ENCODE results near the gene HSDL1. TPM values are rescaled to one million over a fixed set of nuclear protein-coding genes. Genes with fewer than 3 reads are reported as not detected.
"Not testable (repeated sequence)": the region's sequence is repeated elsewhere in the genome, so short reads cannot be mapped to it uniquely, and the experiment has no call there.

Gene HSDL1
- total RNA-seq, 2 donors from 2014 or later = 11.2 to 11.8 TPM

DNA sequence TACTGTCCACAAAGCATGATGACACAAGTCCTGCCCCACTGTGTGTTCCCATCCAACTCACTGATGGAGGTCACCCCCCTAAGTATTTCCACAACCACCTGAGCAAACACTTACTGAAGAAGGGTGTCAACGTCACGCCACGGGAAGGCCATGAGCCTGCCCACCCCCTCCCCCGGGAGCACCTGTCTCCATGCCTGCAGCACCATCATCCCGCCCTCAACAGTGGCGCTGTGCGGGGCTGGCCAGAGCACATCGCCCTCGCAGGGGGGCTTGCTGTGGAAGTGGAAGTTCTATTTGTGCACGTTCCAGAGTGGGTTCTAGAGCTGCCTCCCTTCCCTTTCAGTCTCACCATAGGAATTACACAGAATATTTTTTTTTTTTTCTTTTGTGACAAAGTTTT is 24.0 kb downstream of the HSDL1 start:
- ATAC-seq (no peak), DNase-seq (ENCODE audit: low spot score in 2 of 2) (no peak)
- Mint-ChIP-seq H3K27ac (no peak overlapping the region), H3K36me3 (peaks cover 0 to 2% of the 10 kb centered on the region in 2 donors), H3K9me3 (no peaks in the 10 kb centered on the region)

DNA sequence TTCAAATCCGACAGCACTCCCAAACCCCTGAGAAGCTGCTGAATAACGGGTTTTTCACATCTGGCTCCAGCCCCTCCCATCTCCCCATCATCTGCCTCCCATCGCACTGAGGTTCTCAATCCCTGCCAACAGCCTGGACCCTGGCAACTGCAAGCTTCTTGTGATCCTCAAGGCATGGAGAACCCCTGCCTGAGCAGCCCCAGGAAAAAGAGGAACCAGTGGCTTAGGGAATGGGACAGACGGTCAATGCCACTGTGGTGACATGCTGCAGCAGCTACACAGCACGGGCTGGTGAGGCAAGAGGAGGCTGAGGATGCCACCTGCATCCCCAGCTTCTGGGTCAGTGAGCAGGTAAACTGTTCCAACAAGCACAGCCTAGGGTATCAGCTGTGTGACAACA is 25.0 kb downstream of the HSDL1 start:
- Mint-ChIP-seq H3K27ac (no peak overlapping the region), H3K9me3 (no peaks in the 10 kb centered on the region)
- ATAC-seq = no peak

DNA sequence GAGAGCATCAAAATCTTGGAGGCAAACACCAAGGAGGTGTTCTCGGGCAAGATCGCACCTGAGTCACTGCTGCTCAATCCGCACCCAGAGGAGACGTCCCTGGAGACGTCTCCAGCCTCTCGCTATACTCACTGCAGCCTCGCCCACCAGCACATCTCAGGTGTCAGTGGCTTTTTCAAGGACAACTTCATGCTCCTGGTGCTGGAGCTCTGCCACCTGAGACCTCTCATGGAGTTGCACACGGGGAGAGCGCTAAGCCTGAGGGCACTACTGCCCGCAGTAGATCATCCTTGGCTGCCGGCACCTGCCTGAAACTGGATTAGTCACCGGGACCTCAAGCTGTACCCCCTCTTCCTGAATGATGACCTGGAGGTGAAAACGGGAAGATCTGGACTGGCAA is 25.6 kb downstream of the HSDL1 start:
- DNase-seq (ENCODE audit: low spot score in 2 of 2) = no peak
- H3K27ac Mint-ChIP-seq = no peak overlapping the region
- H3K36me3 Mint-ChIP-seq = peaks cover 0 to 4% of the 10 kb centered on the region in 2 donors
- no peaks in the 10 kb centered on the region for H3K9me3 Mint-ChIP-seq
- ATAC-seq = no peak

More for the DNA sequence above, 25.0 kb downstream of the HSDL1 start:
- no peak for DNase-seq (ENCODE audit: low spot score in 2 of 2)
- H3K36me3 Mint-ChIP-seq = peaks cover 0 to 4% of the 10 kb centered on the region in 2 donors

DNA sequence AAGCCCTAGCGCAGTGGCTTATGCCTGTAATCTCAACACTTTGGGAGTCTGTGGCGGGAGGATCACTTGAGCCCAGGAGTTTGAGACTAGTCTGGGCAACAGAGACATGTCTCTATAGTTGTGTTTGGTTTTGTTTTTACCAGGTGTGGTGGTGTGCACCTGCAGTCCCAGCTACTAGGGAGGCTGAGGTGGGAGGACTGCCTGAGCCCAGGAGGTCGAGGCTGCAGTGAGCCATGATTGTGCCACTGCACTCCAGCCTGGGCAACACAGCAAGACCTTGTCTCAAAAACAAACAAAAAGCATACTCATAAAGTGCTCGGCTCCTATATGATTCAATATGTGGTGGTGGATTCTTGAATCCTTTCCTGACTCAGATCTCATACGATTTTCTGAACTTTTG is 26.7 kb downstream of the HSDL1 start:
- not testable (repeated sequence) for H3K27ac Mint-ChIP-seq; H3K36me3 Mint-ChIP-seq; ATAC-seq; DNase-seq (ENCODE audit: low spot score in 2 of 2); H3K9me3 Mint-ChIP-seq

DNA sequence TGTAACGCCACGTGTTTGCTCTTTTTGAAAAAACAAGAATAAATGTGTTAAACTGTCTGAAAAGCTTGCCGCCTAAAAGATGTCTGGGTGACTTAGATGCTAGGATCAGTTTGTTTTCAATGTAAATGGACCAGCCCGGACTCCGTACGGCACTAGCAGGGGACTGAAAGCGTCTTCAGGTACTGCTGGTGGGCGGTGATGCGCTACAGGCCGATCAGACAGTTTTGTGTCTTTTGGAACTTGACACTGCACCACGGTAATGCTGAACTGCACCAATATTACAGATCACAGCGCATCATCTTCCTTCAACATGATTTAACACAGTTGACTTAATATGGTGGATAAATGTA is 27.5 kb downstream of the HSDL1 start:
- Mint-ChIP-seq H3K36me3 (peaks cover 0 to 4% of the 10 kb centered on the region in 2 donors), H3K27ac (peak overlapping the region; percentile 92 to 96), H3K9me3 (no peaks in the 10 kb centered on the region)
- ATAC-seq (no peak), DNase-seq (ENCODE audit: low spot score in 2 of 2) (peak in 1 of 2 donors; percentile 53)

DNA sequence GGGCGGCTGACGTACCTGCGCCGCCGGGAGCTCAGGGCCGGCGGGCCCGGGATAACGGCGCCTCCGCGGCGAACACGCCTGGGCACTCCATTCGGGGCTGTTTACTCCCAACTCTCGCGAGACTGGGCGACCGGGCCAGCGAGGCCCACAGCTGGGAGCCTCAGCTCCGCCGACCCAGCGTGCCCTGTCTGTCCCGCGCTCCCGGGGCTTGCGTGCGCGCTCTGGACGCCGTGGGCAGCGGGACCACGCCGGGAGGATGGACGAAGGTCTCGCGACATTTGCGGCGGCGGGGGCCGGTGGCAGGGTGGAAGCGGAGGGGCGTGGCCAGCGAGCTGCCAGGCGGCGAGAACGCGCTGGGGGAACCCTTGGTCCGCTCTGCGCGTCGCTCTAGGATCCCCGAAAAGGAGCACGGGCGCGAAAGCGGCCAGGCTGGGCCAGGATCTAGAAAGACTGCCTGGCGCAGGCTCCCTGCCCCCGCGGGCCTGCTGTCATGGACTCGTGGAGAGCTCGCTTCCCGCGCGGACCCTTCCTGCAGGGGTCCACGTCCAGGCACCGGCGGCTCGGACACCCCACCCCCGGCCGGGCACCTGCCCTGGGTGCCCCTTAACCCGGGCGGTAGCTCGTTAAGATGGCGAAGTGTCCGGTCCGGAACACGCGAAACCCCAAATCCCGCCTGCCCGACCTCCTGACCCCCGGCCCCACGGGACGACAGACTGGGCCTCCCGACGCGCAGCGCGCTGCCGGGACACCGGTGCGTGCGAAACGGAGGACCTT is 28.1 kb downstream of the HSDL1 start, which contains the start of gene MBTPS1:
MBTPS1 (minus strand) TSS at position 223 of the 774 bp plus-strand sequence. CDS start 15,159 bp downstream, outside the sequence.
- H3K36me3 Mint-ChIP-seq = peaks cover 0 to 4% of the 10 kb centered on the region in 2 donors
- DNase-seq (ENCODE audit: low spot score in 2 of 2) = peak; percentile 99
- peak within 1 kb of the TSS; percentile 92 to 99 for H3K27ac Mint-ChIP-seq
- no peaks in the 10 kb centered on the region for H3K9me3 Mint-ChIP-seq
- ATAC-seq = peak; percentile 91 to 94

DNA sequence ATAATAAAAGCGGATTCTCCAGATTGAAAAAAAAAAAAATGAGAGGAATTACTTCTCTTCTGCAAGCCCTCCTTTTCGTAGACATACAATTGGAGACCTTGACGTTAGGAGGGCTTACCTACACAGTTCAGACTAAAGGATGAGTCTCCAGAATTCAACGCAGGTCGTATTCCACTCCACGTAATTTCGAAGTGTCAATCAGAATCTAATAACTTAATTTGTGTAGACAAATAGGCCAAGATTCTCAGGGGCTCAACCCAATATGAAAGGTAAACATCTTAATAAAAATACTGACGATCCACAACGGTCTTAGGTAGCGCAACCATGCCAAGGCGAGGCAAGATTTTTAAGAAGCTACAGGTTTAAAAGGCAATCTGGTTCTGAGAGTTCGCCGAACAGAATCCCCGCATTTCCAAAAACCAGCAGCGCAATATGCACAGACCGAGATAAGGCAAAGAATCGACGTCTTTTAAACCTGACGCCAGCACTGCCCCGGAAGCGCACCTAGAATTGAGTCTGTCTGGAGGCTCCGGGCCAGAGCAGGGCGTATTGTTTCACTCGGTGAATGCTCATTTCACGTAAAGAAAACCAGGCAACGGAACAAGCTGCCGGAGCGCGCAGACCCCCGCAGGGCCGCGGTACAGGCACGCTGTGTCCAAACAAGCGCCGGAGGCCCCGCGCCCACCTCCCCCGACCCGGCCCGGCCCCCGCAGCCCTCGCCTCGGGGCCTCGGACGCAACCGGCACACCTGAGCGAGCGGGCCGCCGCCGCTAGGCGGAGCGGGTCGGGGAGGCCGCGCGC is 28.9 kb downstream of the HSDL1 start:
- DNase-seq (ENCODE audit: low spot score in 2 of 2) (peak in 1 of 2 donors; percentile 52), ATAC-seq (peak; percentile 55)
- H3K36me3 Mint-ChIP-seq = peaks cover 0 to 4% of the 10 kb centered on the region in 2 donors
- no peaks in the 10 kb centered on the region for H3K9me3 Mint-ChIP-seq
- H3K27ac Mint-ChIP-seq = peak overlapping the region; percentile 92 to 99

DNA sequence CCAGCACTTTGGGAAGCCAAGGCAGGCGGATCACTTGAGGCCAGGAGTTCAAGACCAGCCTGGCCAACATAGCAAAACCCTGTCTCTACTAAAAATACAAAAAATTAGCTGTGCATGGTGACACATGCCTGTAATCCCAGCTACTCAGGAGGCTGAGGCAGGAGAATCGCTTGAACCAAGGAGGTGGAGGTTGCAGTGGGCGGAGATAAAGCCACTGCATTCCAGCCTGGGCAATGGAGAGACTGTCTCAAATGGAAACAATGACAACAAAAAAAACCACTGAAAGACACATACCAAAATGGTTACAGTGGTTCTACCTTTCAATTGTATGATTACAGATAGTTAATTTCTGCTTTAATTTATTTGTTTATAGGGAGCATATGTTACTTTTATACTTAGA is 33.0 kb downstream of the HSDL1 start:
- peak overlapping the region; percentile 32 to 36 for H3K27ac Mint-ChIP-seq
- not testable (repeated sequence) for DNase-seq (ENCODE audit: low spot score in 2 of 2); ATAC-seq; H3K9me3 Mint-ChIP-seq; H3K36me3 Mint-ChIP-seq

DNA sequence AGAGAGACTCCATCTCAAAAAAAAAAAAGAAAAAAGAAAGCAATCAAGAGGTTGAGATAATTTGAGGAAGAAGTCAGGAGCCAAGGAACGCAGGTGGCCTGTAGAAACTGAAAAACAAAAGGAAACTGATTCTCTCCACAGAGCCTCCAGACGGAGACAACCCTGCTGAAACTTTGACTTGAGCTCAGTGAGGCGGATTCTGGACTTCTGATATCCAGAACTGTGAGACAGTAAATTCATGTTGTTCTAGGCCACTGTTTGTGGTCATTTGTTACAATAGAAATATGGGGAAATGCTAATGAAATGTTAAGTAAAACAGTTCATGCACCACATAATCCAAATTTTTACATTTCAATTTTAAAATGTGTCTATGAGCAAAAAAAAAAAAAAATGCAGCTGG is 33.5 kb downstream of the HSDL1 start:
- peaks cover 0 to 4% of the 10 kb centered on the region in 2 donors for H3K36me3 Mint-ChIP-seq
- ATAC-seq (no peak), DNase-seq (ENCODE audit: low spot score in 2 of 2) (no peak)
- H3K27ac Mint-ChIP-seq = peak overlapping the region in 1 of 2 donors; percentile 32
- H3K9me3 Mint-ChIP-seq = no peaks in the 10 kb centered on the region

DNA sequence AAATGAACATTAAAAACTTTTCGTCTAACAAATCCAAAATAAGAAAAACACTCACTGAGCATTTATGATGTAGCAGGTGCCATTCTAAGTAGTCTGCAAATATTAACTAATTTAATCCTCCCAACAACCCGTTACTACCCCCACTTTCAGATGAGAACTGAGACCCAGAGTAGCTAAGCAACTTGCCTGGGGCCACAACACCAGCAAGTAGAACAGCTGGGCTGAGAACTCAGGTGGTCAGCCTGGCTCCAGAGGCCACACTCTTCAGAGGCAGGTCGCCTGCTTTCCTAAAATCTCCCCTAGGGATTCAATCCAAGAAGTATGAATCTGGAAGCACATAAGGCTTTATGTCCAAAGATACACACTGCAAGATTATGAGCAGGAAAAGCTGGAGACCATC is 34.5 kb downstream of the HSDL1 start:
- peak overlapping the region in 1 of 2 donors; percentile 32 for H3K27ac Mint-ChIP-seq
- no peaks in the 10 kb centered on the region for H3K36me3 Mint-ChIP-seq
- DNase-seq (ENCODE audit: low spot score in 2 of 2) (no peak), ATAC-seq (no peak)
- no peaks in the 10 kb centered on the region for H3K9me3 Mint-ChIP-seq

DNA sequence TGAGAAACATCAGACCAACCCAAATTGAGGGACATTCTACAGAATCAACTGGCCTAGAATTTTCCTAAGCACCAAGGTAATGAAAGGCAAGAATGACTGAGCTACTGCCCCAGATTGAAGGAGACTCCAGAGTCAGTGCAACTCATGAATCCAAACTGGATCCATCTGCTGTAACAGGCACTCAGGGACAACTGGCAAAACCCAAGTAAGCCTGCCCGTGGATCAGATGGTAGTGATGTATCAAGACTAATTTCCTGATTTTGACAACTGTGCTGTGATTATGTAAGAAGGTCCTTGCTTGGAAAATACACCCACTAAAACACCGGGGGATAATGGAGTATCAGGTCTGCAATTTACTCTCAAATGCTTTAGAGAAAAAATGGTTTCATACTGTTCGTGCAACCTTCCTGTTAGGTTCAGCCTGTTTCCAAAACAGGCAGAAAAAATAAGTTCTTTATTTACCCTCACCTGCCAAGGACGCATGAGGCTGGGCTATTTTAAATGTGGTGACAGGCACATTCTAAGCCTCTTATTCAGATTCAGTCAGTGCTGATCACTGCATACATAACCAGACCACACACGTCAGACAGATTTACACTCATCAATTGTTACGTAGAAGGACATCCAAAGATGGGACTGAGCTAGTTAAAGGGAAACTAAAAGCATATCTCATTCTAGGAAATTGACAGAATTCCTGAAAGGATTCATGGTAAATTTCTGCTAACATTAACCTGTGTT is 35.2 kb downstream of the HSDL1 start:
- DNase-seq (ENCODE audit: low spot score in 2 of 2) = no peak
- ATAC-seq = no peak
- no peaks in the 10 kb centered on the region for H3K36me3 Mint-ChIP-seq
- H3K27ac Mint-ChIP-seq = no peak overlapping the region
- no peaks in the 10 kb centered on the region for H3K9me3 Mint-ChIP-seq

DNA sequence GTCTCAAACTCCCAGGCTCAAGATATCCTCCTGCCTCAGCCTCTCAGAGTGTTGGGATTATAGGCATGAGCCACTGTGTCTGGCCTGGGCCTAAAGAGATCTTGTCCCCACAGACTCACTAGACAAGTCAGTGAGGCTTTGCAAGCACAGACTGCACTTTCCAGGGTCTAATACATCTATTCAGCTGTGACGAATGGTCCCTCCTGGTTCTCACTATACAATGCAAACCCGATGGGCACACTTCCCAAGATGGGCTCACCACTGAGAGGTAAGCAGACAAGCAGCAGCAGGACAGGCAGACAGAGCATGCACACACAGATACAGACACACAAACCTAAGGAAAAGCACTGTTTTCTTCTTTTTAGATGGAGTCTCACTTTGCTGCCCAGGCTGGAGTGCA is 37.1 kb downstream of the HSDL1 start:
- H3K27ac Mint-ChIP-seq = peak overlapping the region in 1 of 2 donors; percentile 29
- no peaks in the 10 kb centered on the region for H3K9me3 Mint-ChIP-seq
- no peak for ATAC-seq
- DNase-seq (ENCODE audit: low spot score in 2 of 2) = no peak
- no peaks in the 10 kb centered on the region for H3K36me3 Mint-ChIP-seq

DNA sequence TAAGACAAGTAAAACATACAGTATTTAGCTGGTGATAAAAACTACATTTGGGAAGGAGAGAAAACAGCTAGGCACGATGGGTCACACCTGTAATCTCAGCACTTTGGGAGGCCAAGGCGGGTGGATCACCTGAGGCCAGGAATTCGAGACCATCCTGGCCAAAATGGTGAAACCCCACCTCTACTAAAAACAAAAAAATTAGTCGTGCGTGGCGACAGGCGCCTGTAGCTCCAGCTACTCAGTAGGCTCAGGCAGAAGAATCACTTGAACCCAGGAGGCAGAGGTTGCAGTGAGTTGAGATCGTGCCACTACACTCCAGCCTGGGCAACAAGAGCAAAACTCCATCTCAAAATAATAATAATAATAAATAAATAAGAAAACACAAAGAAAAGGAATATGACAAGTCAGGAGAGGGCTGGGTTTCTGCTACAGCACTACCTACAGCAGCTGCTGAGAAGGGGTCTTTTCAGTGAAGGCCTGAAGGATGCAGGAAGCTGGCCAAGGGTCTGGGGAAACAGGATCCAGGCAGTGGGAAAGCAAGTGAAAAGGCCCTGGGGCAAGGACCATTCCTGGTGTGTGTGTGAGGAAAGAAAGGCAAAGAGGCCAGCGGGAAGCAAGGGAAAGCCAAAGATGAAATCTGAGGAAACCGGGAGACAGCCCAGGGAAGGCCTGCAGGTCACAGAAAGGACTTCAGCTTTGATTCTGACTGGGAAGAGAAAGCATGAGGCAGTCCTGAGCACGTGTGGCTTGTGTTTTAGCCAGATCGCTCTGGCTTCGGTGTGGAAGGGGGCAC is 38.8 kb downstream of the HSDL1 start:
- ATAC-seq = no peak
- H3K9me3 Mint-ChIP-seq = no peaks in the 10 kb centered on the region
- peak overlapping the region; percentile 16 to 63 for H3K27ac Mint-ChIP-seq
- no peaks in the 10 kb centered on the region for H3K36me3 Mint-ChIP-seq
- no peak for DNase-seq (ENCODE audit: low spot score in 2 of 2)

DNA sequence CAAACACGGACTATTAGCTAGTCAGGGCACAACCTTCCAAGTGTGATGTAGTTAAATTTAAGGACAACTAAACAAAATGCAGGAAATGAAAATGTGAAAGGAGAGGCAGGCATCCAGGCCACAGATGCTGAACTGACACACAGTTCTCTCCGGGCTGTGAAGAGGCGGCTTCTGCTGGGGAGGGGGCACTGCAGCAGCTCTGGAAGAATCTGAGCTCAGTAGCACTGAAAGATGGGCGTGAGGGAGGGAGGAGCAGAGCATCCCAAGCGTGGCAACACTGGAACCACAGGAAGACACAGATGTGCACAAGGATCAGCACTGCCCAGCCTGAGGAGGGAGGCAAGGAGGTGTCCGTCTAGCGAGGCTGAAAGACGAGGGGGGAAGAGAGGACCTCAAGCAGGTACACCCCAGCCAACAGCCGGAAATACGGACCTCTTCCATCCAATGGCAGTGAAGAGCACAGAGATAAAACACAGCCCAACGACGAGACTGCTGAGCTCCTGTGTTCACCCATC is 39.6 kb downstream of the HSDL1 start:
- ATAC-seq (no peak), DNase-seq (ENCODE audit: low spot score in 2 of 2) (no peak)
- H3K9me3 Mint-ChIP-seq = no peaks in the 10 kb centered on the region
- H3K27ac Mint-ChIP-seq = peak overlapping the region in 1 of 2 donors; percentile 63
- no peaks in the 10 kb centered on the region for H3K36me3 Mint-ChIP-seq

DNA sequence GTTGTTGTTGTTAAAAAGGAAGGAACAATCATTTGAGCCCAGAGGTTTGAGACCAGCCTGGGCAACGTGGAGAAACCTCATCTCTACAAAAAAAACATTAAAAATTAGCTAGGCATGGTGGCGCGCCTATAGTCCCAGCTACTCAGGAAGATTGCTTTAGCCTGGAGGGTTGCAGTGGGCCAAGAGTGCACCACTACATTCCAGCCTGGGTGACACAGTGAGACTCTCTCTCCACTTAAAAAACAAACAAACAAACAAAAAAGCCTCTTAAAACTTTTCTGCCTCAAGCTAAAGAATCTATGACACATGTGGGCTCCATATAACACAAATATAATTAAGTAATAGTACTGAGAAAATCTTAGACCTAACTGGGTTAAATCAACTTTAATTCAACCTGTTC is 40.7 kb downstream of the HSDL1 start:
- H3K36me3 Mint-ChIP-seq = peaks cover 0 to under 1% of the 10 kb centered on the region in 2 donors
- no peak for ATAC-seq
- no peak for DNase-seq (ENCODE audit: low spot score in 2 of 2)
- H3K27ac Mint-ChIP-seq = no peak overlapping the region
- H3K9me3 Mint-ChIP-seq = no peaks in the 10 kb centered on the region

DNA sequence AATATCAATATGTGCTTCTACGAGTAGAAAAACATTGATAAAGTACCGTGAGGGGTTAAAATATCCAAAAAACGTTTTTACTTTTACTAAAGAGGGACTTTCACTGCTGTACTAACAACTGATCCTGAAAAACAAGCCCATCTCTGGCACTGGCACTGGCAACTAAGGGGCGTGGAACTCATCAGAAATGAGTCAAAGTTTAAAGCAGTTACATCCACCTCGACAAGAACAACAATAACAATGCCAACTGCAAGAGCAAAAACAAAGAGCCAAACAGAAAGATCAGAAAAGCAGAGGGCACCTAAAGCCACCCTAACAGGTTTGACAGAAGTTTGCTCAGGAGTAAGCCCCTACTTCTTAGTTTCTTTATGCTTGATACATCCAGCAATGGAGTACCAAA is 41.3 kb downstream of the HSDL1 start:
- Mint-ChIP-seq H3K9me3 (no peaks in the 10 kb centered on the region), H3K27ac (no peak overlapping the region), H3K36me3 (peaks cover 0 to 6% of the 10 kb centered on the region in 2 donors)
- DNase-seq (ENCODE audit: low spot score in 2 of 2) (no peak), ATAC-seq (no peak)

Data from activated naive CD4-positive, alpha-beta T cell treated with anti-CD3 and anti-CD28 coated beads, Interleukin-2, amount 50 U/mL, for 72 hours (primary cell).